Liver (tissue), 3 donors: Measurements from ENCODE around the gene CER1.

Source experiments
- CTCF ChIP-seq: fragments of 150-350 bp; IDR thresholded peaks from 2 replicates; pipeline ENCODE4 v1.5.1; 2017; ENCODE audit warnings: improper control_type of control experiment, low read depth, low read length; ENCODE audit not compliant: missing input control
- FOXA1 ChIP-seq: IDR thresholded peaks from 2 replicates; pipeline ENCODE4 v1.6.1; 2016; ENCODE audit warnings: antibody characterized with exemption
- GABPA ChIP-seq, 2 donors: IDR thresholded peaks in 1 of 2; conservative IDR thresholded peaks in 1 of 2; 2 replicates each; pipeline ENCODE4 v1.6.1; 2016; ENCODE audit warnings: antibody characterized with exemption in 2 of 2, mild to moderate bottlenecking in 1 of 2, moderate library complexity in 1 of 2
- HNF4A ChIP-seq, 2 donors: conservative IDR thresholded peaks; 2 replicates each; pipeline ENCODE4 v1.6.1; 2016; ENCODE audit warnings: antibody characterized with exemption in 2 of 2, mild to moderate bottlenecking in 2 of 2
- JUND ChIP-seq, 2 donors: IDR thresholded peaks; 2 replicates each; pipeline ENCODE4 v1.6.1; 2016; ENCODE audit warnings: antibody characterized with exemption in 2 of 2
- MAX ChIP-seq: IDR thresholded peaks from 2 replicates; pipeline ENCODE4 v1.6.1; 2016; ENCODE audit warnings: antibody characterized with exemption
- NR2F2 ChIP-seq: IDR thresholded peaks from 2 replicates; pipeline ENCODE4 v1.6.1; 2016; ENCODE audit warnings: antibody characterized with exemption
- RAD21 ChIP-seq, 2 donors: IDR thresholded peaks; 2 replicates each; pipeline ENCODE4 v1.6.1; 2016; ENCODE audit warnings: antibody characterized with exemption in 2 of 2, mild to moderate bottlenecking in 2 of 2
- SP1 ChIP-seq: IDR thresholded peaks from 2 replicates; pipeline ENCODE4 v1.6.1; 2018; ENCODE audit warnings: antibody characterized with exemption, mild to moderate bottlenecking
- TAF1 ChIP-seq: conservative IDR thresholded peaks from 2 replicates; pipeline ENCODE4 v1.6.1; 2016; ENCODE audit warnings: antibody characterized with exemption, mild to moderate bottlenecking
- YY1 ChIP-seq: IDR thresholded peaks from 2 replicates; pipeline ENCODE4 v1.6.1; 2016; ENCODE audit warnings: antibody characterized with exemption, mild to moderate bottlenecking
- ZBTB33 ChIP-seq: IDR thresholded peaks from 2 replicates; pipeline ENCODE4 v1.6.1; 2016; ENCODE audit warnings: antibody characterized with exemption
- TF ChIP-seq, protein P1 (sequence below): IDR thresholded peaks from 2 replicates; pipeline ENCODE4 v1.6.1; 2016; ENCODE audit warnings: antibody characterized with exemption, mild to moderate bottlenecking
- TF ChIP-seq, protein P2 (sequence below): IDR thresholded peaks from 2 replicates; pipeline ENCODE4 v1.6.1; 2016; ENCODE audit warnings: antibody characterized with exemption
- donor health status: healthy.
- donor health status: healthy.

GRCh38 chr9:14723301-14723700 lies 768 bp upstream of the CER1 start:
- TF ChIP-seq CTCF (no peak), RAD21 (IDR thresholded peaks at IDR 0.05) (no peak), TAF1 (no peak), YY1 (no peak), MAX (no peak), GABPA (IDR thresholded peaks at IDR 0.05 in 1 of 2, conservative IDR thresholded peaks at IDR 0.05 in 1 of 2) (no peak), JUND (IDR thresholded peaks at IDR 0.05) (no peak), ZBTB33 (no peak), NR2F2 (no peak), FOXA1 (no peak), SP1 (no peak), HNF4A (conservative IDR thresholded peaks at IDR 0.05) (no peak)
- TF ChIP-seq, protein P1, sequence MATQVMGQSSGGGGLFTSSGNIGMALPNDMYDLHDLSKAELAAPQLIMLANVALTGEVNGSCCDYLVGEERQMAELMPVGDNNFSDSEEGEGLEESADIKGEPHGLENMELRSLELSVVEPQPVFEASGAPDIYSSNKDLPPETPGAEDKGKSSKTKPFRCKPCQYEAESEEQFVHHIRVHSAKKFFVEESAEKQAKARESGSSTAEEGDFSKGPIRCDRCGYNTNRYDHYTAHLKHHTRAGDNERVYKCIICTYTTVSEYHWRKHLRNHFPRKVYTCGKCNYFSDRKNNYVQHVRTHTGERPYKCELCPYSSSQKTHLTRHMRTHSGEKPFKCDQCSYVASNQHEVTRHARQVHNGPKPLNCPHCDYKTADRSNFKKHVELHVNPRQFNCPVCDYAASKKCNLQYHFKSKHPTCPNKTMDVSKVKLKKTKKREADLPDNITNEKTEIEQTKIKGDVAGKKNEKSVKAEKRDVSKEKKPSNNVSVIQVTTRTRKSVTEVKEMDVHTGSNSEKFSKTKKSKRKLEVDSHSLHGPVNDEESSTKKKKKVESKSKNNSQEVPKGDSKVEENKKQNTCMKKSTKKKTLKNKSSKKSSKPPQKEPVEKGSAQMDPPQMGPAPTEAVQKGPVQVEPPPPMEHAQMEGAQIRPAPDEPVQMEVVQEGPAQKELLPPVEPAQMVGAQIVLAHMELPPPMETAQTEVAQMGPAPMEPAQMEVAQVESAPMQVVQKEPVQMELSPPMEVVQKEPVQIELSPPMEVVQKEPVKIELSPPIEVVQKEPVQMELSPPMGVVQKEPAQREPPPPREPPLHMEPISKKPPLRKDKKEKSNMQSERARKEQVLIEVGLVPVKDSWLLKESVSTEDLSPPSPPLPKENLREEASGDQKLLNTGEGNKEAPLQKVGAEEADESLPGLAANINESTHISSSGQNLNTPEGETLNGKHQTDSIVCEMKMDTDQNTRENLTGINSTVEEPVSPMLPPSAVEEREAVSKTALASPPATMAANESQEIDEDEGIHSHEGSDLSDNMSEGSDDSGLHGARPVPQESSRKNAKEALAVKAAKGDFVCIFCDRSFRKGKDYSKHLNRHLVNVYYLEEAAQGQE: no peak
- TF ChIP-seq, protein P2, sequence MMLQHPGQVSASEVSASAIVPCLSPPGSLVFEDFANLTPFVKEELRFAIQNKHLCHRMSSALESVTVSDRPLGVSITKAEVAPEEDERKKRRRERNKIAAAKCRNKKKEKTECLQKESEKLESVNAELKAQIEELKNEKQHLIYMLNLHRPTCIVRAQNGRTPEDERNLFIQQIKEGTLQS: no peak
